ENCODE measurements around the gene DZIP1. TPM values are rescaled to one million over a fixed set of nuclear protein-coding genes. Genes with fewer than 3 reads are reported as not detected.

DZIP1 gene
- total RNA-seq, 4 donors from 2014 or later, result 8.5 to 11.2 (median 9.6) TPM

DNA sequence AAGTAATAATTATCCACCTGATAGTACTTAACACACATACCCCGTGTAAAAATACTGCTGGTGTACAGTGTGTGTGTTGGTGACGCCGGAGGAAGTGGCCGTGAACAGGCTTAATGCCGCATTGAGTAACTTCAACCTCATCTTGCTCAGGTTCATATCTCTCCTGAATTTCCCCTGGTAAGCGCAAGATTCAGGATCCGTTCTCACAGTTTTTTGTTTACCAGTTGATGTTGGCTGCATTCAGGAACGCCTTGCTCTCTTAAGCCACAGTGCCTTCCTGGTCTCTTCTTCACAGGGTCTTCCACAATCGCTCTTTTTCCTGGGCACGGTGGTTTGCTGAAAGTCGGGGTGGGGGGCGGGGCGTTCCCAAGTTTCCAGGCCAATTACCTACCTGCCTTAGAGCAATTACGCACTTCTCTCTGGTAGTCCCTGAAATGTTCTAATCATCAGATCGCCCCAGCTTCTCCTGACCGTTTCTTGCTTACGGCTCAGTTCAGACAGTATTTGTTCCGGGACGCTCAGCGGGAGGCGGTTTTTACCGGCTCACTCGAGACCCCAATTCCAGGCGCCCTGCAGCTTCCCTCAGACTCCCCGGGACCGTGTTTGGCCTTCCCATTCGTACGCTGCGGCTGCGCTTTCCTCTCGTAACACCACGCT, 31.7 kb upstream of the DZIP1 start:
- TF ChIP-seq, protein P1, sequence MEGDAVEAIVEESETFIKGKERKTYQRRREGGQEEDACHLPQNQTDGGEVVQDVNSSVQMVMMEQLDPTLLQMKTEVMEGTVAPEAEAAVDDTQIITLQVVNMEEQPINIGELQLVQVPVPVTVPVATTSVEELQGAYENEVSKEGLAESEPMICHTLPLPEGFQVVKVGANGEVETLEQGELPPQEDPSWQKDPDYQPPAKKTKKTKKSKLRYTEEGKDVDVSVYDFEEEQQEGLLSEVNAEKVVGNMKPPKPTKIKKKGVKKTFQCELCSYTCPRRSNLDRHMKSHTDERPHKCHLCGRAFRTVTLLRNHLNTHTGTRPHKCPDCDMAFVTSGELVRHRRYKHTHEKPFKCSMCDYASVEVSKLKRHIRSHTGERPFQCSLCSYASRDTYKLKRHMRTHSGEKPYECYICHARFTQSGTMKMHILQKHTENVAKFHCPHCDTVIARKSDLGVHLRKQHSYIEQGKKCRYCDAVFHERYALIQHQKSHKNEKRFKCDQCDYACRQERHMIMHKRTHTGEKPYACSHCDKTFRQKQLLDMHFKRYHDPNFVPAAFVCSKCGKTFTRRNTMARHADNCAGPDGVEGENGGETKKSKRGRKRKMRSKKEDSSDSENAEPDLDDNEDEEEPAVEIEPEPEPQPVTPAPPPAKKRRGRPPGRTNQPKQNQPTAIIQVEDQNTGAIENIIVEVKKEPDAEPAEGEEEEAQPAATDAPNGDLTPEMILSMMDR (IDR thresholded peaks at IDR 0.05; ENCODE audit: low read depth), result no peak

DNA sequence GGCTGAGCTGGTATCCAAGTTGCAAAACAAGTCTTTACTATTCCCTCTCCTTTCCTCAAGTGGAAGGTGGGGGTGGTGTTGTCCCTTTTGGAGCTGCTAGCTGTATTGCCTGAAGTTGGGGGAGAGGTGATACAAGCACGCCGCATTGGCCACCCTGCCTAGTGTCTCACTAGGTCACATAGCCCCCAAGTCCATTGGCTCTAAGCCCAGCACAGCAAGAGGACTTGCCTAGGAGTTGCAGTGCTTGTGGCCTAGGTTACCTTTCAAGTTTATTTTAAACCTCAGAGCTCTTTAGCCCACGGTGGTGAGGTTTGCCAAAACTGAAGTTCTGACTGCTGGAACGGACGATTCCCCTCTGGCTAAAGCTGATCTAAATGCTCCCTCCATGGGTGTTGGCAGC, 27.1 kb upstream of the DZIP1 start:
- TF ChIP-seq, protein P1 (IDR thresholded peaks at IDR 0.05; ENCODE audit: low read depth), result no peak

DNA sequence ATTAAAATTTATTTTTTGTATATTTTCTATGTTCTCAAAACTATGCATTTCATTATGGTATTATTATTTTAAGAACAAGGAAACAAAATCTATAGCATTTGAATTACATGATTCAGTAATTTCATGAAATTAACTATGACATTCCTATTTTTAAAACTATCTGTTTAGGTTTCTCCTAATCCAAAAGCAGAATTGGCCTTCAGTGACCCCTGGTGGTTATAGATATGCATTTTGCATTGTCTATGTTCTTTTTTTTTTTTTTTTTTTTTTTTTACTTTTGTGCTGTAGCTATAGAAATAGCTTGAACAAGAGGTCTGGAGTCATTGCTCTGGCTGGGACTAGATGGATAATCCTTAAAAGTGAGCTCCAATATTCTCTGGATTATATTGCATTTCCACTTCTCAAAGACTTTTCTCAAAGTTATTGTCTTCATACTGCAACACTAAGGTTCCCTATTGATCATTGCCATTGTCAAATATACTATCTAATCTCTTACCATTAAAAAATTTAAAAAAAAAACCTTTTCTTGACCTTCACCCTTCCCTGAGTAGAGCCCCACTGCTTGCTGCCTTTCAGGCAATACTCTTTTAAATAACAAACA, 16.6 kb upstream of the DZIP1 start:
- TF ChIP-seq, protein P1 (IDR thresholded peaks at IDR 0.05; ENCODE audit: low read depth), result no peak

DNA sequence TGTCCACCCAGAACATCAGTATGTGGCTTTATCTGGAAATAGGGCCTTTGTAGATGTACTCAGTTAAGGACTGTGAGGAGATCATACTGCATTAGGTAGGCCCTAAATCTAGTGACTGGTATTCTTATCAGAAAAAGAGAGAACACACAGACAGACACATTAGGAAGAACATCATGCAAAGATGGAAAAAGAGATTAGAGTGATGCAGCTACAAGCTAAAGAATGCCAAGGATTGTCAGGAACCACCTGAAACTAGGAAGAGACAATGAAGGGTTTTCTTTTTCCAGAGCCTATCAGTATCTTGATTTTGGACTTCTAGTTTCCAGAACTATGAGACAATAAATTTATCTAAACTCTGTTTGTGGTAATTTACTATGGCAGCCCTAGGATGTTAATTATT, 15.0 kb upstream of the DZIP1 start:
- TF ChIP-seq, protein P1 (IDR thresholded peaks at IDR 0.05; ENCODE audit: low read depth), result no peak

DNA sequence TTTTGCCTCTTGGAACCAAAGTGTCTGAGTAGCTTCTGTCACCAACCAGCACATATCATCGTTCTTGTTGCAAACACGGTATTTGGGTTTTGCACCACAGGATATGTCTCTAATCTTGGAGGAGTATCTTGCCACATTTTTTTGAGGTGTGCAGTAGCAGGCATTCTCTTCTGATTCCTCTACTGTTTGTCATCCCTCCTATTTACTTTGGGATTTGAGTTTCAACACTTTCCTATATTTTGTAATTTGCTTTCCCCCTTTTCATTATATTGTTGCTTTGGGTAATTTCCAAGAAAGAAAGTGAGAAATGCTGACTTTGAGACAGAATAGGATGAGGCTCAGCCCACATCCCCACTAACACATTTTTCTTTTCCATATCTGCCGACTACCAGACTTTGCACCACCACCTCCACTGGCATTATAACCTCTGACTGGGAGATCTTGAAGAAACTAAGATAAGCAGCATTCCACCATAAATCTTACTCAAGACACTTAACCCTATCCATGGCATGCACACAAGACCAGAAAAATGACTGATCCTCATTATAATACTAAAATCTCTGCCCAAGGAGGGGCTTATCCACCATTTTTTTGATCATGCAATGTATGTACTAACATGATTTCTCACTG, 12.0 kb upstream of the DZIP1 start:
- TF ChIP-seq, protein P1 (IDR thresholded peaks at IDR 0.05; ENCODE audit: low read depth), result no peak

DNA sequence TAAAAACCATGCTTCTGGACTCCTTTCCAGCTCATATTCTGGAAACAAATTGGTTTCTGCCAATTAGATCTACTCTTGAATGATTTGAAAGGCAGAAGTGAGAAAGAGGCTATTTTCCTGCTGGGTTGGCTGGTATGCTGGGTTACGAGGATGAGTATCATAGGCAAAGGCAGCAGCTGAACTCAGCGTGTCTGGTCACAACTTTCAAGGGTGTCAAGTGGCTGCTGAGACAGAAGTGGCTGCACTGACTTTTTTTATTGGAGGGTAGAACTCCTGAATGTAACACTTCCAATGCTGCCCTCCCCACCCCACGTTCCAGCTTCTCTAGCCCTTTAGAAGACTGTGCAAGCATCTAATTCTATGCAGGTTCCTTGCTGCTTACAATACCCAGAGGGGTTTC, 8.3 kb upstream of the DZIP1 start:
- TF ChIP-seq, protein P1 (IDR thresholded peaks at IDR 0.05; ENCODE audit: low read depth), result no peak

DNA sequence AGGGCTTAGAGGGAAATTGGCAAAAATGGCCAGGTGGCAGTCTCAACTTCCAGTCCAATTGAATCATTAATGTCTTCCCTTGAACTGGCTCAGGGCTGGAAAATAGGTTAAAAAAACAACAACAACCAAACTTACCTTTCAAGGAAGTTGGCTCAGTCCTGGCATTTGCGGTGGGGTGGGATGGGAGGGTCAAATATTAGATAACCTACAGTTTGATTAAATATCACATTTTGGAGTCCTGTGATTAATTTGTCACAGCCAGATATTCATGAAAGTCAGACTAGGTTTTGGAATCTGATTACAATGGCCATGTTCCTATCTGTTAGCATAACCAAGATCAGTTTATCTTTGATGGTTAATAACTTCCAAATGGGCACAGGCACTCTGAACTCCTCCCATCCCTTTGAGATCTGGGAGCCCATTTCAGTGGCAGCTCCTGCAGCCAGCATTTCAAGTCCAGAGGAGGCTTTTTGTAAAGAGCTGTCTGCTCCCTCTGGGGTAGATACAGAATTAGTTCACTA, 7.8 kb upstream of the DZIP1 start:
- TF ChIP-seq, protein P1 (IDR thresholded peaks at IDR 0.05; ENCODE audit: low read depth), result no peak

Data from subcutaneous adipose tissue (tissue), 4 donors.